GM19099 (cell line): ENCODE data around the gene ACP4.

ENCODE experiments used
- POLR2A ChIP-seq: IDR thresholded peaks from 3 replicates; pipeline ENCODE4 v1.6.1; 2011; ENCODE audit warnings: low read depth; ENCODE audit not compliant: insufficient read length; ENCODE audit errors: extremely low read depth

The ACP4 gene

GRCh38 chr19:50779504-50780457 is 10.4 kb upstream of the ACP4 start:
- TF ChIP-seq POLR2A, result no peak

- no peak for TF ChIP-seq POLR2A
Observed at GRCh38 chr19:50780753-50781435, 9.3 kb upstream of the ACP4 start.

- TF ChIP-seq POLR2A, result no peak
Observed at GRCh38 chr19:50784710-50785109, 5.5 kb upstream of the ACP4 start.

GRCh38 chr19:50785329-50785728 is 4.9 kb upstream of the ACP4 start:
- no peak for TF ChIP-seq POLR2A

GRCh38 chr19:50790922-50791467 is 780 bp downstream of the ACP4 start:
- TF ChIP-seq POLR2A, result no peak

- TF ChIP-seq POLR2A, result no peak
Observed at GRCh38 chr19:50791594-50792271, 1.5 kb downstream of the ACP4 start.

GRCh38 chr19:50792272-50793250 is 2.3 kb downstream of the ACP4 start:
- no peak for TF ChIP-seq POLR2A

GRCh38 chr19:50793558-50794065 is 3.4 kb downstream of the ACP4 start:
- no peak for TF ChIP-seq POLR2A

- TF ChIP-seq POLR2A, result peak; percentile 25
Observed at GRCh38 chr19:50794074-50794875, 4.1 kb downstream of the ACP4 start.

- peak; percentile 63 for TF ChIP-seq POLR2A
Observed at GRCh38 chr19:50794876-50795663, 4.9 kb downstream of the ACP4 start.

- TF ChIP-seq POLR2A, result no peak
Observed at GRCh38 chr19:50795664-50796073, 5.5 kb downstream of the ACP4 start.

- TF ChIP-seq POLR2A, result peak; percentile 31
Observed at GRCh38 chr19:50796128-50796633, 6.0 kb downstream of the ACP4 start.
